Skeletal muscle satellite cell (primary cell): Measurements from ENCODE around the gene UROC1.

Source experiments
- H3K27me3 ChIP-seq: 2 replicates; pipeline ENCODE4 v1.7.0; 2013; ENCODE audit warnings: low read length; ENCODE audit not compliant: control insufficient read depth, insufficient read depth
- H3K36me3 ChIP-seq: 2 replicates; pipeline ENCODE4 v1.7.0; 2013; ENCODE audit warnings: mild to moderate bottlenecking, control low read depth, low read length; ENCODE audit not compliant: insufficient read depth
- H3K4me1 ChIP-seq: 2 replicates; pipeline ENCODE4 v1.7.0; 2013; ENCODE audit warnings: low read length; ENCODE audit not compliant: control insufficient read depth, insufficient read depth
- H3K4me2 ChIP-seq: 2 replicates; pipeline ENCODE4 v1.7.0; 2013; ENCODE audit warnings: mild to moderate bottlenecking, low read length
- H3K4me3 ChIP-seq: 2 replicates; pipeline ENCODE4 v1.7.0; 2013; ENCODE audit warnings: low read length
- H3K9ac ChIP-seq: 2 replicates; pipeline ENCODE4 v1.7.0; 2013; ENCODE audit warnings: mild to moderate bottlenecking, low read depth, low read length, moderate library complexity
- H3K9me3 ChIP-seq: replicated peaks from 2 replicates; pipeline ENCODE4 v1.7.0; 2013; ENCODE audit warnings: mild to moderate bottlenecking, control low read depth, low read length

The UROC1 gene

DNA sequence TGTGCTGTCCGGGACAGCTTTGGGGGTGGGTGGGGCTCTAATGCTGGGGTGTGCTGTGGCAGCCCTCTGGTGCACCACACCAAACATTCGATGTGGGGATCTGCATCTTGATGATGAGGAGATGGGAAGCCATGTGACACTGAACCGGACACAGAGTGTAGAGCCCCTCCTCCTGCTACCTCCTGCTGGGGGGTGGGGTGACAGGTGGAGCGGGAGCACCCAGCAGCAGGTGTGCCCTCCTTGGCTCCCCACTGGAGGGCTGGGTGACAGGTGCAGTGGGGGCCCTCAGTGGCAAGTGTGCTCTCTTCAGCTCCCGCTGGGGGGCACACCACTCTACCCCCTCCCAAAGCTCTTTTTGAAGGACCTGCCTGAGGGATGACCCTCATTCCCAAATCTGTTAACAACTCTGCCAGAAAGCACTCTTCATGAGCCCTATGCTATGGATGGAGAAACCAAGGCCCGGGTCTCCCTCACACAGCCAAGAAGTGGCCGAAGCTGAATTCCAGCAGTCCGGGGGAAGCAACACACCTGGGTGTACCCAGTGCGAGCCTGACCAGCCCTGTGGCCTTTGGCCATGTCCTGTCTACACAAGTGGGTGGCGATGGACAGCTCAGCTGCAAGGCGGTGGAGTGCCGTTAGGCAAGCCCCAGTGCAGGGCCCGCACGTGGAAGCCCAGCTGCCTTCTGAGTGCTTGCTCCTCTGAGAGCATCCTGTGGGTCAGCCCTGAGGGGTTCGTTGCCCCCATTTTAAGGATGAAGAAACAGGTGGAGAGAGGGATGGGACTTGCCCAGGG lies 609 bp upstream of the UROC1 start:
- no peak overlapping the region for H3K9ac ChIP-seq
- peaks cover 27% of the 10 kb centered on the region for H3K27me3 ChIP-seq
- H3K4me3 ChIP-seq, result no peak overlapping the region
- H3K9me3 ChIP-seq, result no peaks in the 10 kb centered on the region
- H3K4me1 ChIP-seq, result no peaks in the 10 kb centered on the region
- H3K36me3 ChIP-seq, result no peaks in the 10 kb centered on the region
- H3K4me2 ChIP-seq, result no peak overlapping the region

DNA sequence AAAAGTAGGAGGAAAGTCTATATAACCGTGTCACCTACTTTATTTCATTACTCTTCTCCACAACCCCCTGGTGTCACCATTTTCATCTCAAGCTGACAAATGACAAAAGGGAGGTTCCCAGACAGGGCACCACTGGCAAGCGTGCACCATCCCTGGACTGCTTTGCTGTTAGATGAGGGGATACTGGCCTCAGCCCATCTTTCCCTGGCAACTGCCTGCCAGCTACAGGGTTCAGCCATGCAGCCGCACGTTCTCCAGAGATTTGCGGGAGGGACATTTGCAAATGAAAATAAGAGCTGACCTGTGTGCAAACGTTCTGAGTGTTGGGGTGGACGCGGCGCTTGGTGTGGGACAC lies 660 bp downstream of the UROC1 start:
- Histone ChIP-seq H3K4me3 (no peak overlapping the region), H3K27me3 (peaks cover 21% of the 10 kb centered on the region)

DNA sequence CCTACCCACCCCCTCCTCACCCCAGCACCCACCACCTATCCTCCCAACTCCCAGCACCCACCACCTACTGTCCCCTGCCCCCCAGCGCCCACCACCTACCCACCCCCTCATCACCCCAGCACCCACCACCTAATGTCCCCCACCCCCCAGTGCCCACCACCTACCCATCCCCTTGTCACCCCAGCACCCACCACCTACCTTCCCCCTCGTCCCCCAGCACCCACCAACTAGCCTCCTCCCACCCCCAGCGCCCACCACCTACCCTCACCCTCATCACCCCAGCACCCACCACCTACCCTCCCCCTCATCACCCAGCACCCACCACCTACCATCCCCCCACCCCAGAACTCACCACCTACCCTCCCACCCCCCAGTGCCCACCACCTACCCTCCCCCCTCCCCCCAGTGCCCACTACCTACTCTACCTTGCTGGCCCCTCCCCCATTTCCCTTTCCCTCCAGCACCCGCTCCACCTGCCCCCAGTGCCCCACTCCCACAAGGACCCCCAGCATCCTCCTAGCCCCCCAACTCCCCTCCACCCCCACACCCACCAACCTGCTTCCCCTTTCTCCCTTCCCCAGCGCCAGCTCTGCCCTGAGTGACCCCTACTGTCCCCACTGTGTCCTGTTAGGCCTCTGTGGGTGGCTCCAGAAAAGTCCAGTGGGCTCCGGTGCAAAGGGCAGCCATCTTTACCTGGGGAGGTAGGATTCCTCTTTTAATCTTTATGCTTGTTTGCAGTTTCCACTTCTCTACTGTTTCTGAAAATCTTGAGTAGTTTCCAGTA lies 1.2 kb downstream of the UROC1 start:
- Histone ChIP-seq H3K9me3 (no peaks in the 10 kb centered on the region), H3K4me3 (no peak overlapping the region), H3K9ac (no peak overlapping the region), H3K4me2 (no peak overlapping the region), H3K27me3 (peaks cover 25% of the 10 kb centered on the region), H3K36me3 (no peaks in the 10 kb centered on the region), H3K4me1 (no peaks in the 10 kb centered on the region)

More for the DNA sequence above, 660 bp downstream of the UROC1 start:
- no peaks in the 10 kb centered on the region for H3K4me1 ChIP-seq
- H3K9ac ChIP-seq, result no peak overlapping the region
- no peaks in the 10 kb centered on the region for H3K36me3 ChIP-seq
- no peak overlapping the region for H3K4me2 ChIP-seq
- no peaks in the 10 kb centered on the region for H3K9me3 ChIP-seq

DNA sequence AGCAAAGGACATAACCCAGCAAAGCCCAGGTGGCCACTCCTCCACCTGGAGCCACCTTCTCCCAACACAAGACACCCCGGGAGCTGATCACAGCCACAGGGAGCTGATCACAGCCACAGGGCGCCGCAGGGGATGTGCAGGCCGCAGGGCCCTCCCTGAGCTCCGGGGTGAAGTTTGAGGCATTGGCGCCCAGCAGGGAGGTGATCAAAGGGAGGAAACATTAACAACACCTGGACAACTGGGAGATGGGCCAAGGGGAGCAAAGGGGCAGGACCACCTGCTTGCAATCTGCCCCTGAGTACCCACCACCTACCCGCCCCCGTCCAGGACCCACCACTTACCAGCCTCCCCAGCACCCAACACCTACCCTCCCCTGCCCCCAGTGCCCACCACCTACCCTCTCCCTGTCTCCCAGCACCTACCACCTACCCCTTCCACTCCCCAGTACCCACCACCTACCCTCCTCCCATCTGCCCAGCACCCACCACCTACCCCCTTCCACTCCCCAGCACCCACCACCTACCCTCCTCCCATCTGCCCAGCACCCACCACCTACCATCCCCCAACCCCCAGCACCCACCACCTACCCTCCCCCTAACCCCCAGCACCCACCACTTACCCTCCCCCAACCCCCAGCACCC lies 2.4 kb downstream of the UROC1 start:
- Histone ChIP-seq H3K9me3 (no peaks in the 10 kb centered on the region), H3K4me2 (no peak overlapping the region), H3K27me3 (peaks cover 28% of the 10 kb centered on the region), H3K4me1 (no peaks in the 10 kb centered on the region), H3K9ac (no peak overlapping the region), H3K36me3 (no peaks in the 10 kb centered on the region), H3K4me3 (no peak overlapping the region)

DNA sequence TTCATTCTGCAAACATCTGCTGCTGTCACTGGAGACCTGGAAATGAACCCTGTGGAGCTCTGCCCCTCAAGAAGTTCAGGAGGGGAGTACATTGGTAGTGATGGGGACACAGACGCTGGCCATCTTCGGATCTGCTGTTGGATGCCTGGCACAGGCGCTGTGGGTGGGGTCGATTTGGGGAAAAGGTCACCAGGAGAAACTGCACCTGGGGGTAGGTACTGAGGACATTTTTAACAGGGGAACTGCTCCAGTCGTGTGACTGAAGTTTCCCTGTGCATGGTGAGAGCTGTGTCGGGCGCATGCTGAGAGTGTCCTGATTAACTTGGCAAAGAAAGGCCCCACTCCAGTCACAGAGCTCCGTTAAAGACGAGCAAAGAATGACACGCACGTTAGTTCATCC lies 3.4 kb downstream of the UROC1 start:
- Histone ChIP-seq H3K4me2 (no peak overlapping the region), H3K27me3 (peaks cover 21% of the 10 kb centered on the region), H3K36me3 (no peaks in the 10 kb centered on the region), H3K4me1 (no peaks in the 10 kb centered on the region), H3K4me3 (no peak overlapping the region), H3K9ac (no peak overlapping the region), H3K9me3 (no peaks in the 10 kb centered on the region)

DNA sequence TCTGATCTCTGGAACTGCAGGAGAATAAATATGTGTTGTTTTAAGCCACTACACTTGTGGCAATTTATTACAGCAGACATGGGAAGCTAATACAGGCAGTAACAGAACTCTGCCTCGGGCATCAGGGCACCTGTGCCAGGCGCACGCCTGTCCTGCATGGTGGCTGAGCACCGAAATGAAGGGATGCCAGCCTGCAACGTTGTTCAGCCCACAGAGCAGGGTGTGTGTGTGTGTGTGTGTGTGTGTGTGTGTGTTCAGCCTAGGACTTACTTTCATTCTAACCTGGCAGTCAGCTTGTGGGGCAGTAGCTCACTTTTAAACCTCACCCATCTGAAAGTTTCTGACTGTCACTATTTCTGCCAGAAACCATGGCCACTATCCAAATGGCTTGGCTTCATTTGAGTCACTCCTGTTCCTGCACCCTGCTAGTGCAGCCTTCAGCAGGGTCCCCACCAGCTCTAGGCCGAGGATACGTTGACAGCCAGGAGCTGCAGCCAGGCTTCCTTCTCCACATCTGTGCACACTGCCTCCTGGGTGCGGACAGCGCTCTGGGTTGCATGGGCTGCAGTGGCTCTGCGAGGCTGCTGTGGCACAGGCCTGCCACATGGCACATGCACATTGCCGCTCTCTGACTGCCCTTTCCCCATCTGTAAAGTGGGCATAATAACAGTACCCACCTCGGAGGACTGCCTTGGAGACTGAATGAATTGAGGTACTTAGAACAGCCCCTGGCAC lies 4.5 kb downstream of the UROC1 start:
- no peak overlapping the region for H3K4me3 ChIP-seq
- peaks cover 14% of the 10 kb centered on the region for H3K27me3 ChIP-seq
- no peaks in the 10 kb centered on the region for H3K36me3 ChIP-seq
- H3K4me1 ChIP-seq, result peaks cover 8% of the 10 kb centered on the region
- no peak overlapping the region for H3K4me2 ChIP-seq
- H3K9me3 ChIP-seq, result no peaks in the 10 kb centered on the region
- no peak overlapping the region for H3K9ac ChIP-seq

DNA sequence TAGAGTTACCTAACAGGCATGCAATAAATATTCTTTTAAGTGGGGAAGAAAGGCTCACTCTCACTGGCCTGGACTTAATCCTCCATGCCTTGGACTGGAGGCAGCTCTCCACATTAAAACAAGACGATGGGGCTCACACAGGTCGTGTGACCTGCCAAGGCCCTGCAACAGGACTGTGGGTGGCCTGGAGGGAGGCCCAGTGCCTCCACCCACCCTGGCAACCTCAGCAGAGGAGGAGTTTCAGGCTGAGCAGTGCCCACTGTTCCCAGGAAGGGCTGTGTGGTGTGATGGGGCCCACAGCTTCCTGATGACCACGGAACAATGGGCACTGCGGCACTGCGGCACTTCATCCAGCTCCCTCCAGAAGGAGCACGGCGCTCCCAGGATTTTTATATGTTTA lies 5.5 kb downstream of the UROC1 start:
- H3K9ac ChIP-seq, result no peak overlapping the region
- H3K9me3 ChIP-seq, result no peaks in the 10 kb centered on the region
- peaks cover 8% of the 10 kb centered on the region for H3K4me1 ChIP-seq
- H3K27me3 ChIP-seq, result peaks cover 14% of the 10 kb centered on the region
- H3K4me3 ChIP-seq, result no peak overlapping the region
- no peak overlapping the region for H3K4me2 ChIP-seq
- no peaks in the 10 kb centered on the region for H3K36me3 ChIP-seq

DNA sequence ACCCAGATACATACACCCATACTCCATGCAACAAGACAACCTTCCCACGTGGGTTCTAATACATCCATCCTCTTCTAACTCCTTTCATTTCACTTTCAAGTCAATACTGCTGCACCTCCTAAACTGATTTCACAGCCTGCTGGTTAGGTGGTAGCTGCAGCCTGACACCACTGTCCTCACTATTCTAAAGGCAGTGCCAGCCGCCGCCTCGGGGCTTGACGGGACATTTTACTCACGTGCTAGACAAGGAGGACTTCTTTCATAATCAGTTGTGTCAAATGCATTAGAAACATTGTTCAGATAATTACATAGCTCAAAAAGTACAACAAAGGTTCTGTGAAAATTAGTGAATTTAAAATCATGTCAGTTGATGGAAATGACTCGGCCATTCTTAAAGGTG lies 6.3 kb downstream of the UROC1 start:
- peaks cover 8% of the 10 kb centered on the region for H3K4me1 ChIP-seq
- no peaks in the 10 kb centered on the region for H3K9me3 ChIP-seq
- peaks cover 17% of the 10 kb centered on the region for H3K27me3 ChIP-seq
- no peak overlapping the region for H3K9ac ChIP-seq
- H3K4me2 ChIP-seq, result no peak overlapping the region
- H3K4me3 ChIP-seq, result no peak overlapping the region
- no peaks in the 10 kb centered on the region for H3K36me3 ChIP-seq

DNA sequence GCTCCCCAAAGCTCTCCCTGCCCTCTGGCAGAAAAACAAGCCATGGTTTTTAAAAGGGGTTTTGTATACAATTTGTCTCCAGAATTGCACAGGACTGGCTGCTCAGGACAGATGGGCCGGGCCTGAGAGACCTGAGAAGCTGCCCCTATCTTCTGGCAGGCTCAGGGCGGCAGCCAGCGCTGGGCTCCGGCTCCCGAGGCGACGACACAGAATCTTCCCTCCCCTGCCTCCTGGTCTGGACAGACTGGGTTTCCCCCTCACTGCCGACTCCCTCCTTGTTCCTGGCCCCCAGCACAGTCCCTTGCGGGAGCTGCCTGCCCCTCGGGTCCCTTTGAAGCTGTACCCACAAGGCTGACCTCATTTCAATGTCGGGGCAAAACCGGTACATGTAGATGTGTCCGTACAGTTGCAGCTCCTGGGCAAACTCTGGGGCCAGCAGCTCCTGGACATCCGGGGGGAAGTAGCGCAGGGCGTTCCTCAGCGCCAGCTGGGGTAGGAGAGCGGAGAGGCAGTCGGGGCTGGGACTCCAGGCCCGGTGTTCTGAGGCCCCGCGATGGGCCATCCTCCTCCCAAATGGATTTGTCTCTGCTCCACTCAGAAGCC lies 7.2 kb downstream of the UROC1 start:
- no peak overlapping the region for H3K4me3 ChIP-seq
- no peaks in the 10 kb centered on the region for H3K36me3 ChIP-seq
- no peak overlapping the region for H3K4me2 ChIP-seq
- no peaks in the 10 kb centered on the region for H3K9me3 ChIP-seq
- no peak overlapping the region for H3K9ac ChIP-seq
- H3K4me1 ChIP-seq, result peaks cover 8% of the 10 kb centered on the region
- peaks cover 22% of the 10 kb centered on the region for H3K27me3 ChIP-seq

DNA sequence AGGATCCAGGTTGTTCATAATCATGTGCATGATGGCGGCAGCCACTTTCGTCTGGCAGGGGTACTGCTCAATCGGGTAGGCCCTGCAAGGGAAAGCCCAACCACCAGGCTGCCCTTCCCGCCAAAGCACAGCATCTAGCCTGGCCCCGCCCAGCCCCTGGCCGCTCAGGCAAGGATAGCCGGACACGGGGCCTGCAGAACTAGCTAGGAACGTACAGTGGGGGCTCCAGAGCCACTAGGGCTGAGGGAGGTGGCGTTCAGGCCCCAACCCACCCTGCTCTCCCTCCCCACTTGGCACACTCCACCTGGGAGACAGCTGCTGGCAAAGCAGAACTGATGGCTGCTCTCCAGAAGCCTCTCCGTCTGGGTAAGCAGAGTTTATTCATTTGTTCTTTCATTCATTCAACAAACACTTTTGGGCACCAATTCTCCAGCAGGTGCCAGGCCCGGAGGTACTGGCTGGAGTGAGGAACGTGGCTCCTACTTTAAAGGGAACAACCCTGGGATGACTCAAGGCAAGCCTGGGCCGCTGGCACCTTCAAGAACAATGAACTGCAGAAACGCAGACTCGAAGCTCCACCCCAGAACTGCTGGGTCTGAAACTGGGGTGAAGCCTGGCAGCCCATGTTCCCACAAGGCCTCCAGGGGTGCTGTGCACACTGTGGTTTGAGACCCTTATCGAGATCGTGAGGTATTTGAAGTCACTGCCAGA lies 7.8 kb downstream of the UROC1 start:
- Histone ChIP-seq H3K4me1 (peaks cover 8% of the 10 kb centered on the region), H3K4me2 (no peak overlapping the region), H3K4me3 (no peak overlapping the region), H3K36me3 (no peaks in the 10 kb centered on the region), H3K9me3 (no peaks in the 10 kb centered on the region), H3K27me3 (peaks cover 22% of the 10 kb centered on the region), H3K9ac (no peak overlapping the region)
